GM19099 (cell line): ENCODE data around the gene CALM1.

Experiments
- POLR2A ChIP-seq: IDR thresholded peaks from 3 replicates; pipeline ENCODE4 v1.6.1; 2011; ENCODE audit warnings: low read depth; ENCODE audit not compliant: insufficient read length; ENCODE audit errors: extremely low read depth

CALM1 gene

DNA sequence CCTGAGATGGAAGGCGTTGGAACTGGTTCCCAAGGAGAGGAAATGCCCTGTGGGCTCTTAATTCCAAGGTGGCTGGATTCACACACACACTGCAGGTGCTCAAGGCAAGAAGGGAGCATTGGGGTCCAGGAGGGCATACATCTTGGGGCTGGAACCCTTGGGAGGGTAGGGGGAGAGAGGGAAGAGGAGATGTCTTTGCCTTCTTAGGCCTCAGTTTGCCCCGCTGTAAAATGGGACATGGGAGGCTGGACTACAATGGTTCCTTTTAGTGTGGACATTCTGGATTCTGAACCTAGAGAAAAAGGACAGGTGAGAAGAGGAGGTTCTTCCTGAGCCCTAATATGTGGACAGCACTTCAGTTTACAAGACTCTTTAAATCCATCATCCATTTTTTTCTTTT, 43.8 kb downstream of the CALM1 start:
- TF ChIP-seq POLR2A = no peak

DNA sequence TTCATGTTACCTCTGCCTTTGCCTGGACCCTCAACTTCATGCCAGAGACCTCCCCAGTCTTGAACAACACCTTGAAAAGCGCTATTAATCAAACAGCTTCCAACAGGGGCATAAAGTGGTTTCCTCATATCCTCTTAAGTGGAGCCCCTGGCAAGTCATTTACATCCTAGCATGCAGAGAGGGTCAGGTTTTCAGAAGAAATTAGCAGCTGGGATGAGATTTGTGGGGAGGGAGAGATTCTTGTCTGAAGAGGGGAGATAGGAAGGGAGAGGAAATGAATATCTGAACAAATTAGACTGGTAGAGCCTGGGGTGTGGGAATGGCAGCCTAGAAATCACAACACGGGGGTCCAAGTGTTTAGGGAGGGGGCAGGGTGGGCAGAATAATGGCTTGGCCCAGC, 45.6 kb downstream of the CALM1 start:
- TF ChIP-seq POLR2A = no peak

DNA sequence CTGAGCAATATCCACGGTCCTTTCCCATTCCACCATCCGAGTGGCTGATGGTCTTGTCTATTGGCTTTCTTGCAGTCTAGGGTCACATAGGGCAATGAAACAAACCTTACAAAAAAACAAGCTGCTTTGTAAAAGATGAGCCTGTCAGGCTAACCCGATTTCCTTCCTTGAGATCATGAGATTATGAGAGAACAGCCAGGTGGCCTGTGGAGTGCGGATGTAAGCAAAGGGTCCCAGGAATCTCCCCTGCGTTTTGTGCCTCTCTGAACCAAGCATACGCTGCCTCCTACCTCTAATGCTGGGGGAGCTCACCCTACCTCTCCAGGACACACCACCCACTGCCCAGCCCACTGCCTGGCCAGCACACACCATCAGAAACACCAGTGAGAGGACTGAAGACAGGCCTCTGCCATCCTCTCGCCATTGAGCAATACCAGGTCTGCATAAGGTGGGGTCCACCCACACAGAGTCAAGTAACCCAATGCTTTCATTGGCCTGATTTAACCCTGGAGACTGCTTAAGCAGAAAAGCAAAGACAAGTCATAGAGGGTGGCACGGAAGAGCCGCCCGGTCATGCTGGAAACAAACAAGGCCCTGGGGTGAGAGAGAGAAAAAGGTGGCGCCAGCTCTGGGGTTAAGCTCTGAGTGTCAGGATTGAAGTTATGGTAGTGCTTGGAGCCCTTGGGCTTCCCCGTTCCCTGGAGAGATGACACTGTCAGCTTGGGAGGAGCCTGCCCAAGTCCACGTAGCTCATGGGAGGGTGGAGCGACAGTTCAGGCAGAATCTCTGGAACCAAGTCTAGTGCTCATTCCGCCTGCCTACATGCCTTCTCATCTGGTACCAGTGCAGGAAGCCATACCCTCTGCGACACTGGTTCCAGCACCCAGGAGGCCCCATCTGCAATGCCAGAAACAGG, 46.6 kb downstream of the CALM1 start:
- TF ChIP-seq POLR2A = no peak

DNA sequence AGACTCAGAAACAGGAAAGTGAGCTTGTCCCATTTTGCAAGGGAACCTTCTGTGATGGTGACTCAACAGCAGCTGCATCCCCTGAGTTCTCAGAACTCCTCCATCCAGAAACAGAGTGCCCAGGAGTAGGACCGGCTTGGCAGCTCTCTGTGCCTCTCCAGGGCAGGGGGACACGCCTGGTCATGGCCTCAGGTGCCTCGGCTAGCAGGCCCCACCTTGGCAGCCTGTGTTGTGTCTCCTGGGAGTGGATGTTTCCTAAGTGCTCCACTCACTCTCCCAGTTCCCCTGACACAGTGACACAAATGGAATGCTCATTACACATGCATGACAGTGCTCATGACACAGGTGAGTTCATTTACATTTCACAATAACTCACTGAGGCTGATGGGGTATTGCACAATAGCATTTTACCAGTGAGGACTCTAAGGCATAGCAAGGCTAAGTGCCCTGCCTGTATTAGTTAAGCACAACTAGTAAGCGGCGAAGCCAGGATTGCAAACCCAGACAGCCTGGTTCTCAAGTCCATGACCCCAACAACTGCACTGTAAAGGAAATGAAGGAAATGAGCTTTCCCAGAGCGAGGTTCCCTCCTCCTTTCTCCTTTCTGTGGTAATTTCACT, 47.4 kb downstream of the CALM1 start:
- TF ChIP-seq POLR2A = no peak

DNA sequence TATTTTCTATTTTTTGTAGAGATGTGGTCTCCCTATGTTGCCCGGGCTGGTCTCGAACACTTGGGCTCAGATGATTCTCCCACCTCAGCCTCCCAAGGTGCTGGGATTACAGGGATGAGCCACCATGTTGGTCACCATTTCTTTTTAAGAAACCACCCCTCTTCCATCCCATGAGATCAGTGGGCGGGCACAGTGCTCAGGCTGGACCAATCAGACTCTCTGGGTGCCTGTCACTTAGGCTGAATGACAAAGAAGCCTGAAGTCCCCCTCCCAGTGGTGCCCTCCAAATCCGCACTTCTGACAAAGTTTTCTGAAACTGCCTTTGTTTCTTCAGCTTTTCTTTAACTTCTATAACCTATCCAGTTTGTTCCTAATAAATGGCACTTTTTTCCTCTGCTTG, 48.2 kb downstream of the CALM1 start:
- TF ChIP-seq POLR2A = no peak

DNA sequence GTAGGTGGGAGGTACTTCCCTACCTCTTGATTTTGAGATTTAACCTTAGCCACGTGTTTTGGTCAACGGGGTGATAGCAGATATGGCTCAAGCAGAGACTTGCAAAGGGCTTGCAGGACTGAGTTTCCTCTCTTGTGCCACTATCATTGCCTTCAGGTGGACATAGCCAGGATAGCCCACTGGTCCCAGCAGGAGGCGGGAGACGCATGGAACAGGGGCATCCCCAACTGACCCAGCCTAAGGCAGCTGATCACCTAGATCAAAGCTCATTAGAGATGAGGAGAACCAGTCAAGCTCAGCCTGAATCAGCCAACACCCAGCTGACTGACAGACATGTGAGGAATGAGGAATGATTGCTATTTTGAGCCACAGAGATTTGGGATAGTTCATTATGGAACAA, 49.6 kb downstream of the CALM1 start:
- TF ChIP-seq POLR2A = no peak

DNA sequence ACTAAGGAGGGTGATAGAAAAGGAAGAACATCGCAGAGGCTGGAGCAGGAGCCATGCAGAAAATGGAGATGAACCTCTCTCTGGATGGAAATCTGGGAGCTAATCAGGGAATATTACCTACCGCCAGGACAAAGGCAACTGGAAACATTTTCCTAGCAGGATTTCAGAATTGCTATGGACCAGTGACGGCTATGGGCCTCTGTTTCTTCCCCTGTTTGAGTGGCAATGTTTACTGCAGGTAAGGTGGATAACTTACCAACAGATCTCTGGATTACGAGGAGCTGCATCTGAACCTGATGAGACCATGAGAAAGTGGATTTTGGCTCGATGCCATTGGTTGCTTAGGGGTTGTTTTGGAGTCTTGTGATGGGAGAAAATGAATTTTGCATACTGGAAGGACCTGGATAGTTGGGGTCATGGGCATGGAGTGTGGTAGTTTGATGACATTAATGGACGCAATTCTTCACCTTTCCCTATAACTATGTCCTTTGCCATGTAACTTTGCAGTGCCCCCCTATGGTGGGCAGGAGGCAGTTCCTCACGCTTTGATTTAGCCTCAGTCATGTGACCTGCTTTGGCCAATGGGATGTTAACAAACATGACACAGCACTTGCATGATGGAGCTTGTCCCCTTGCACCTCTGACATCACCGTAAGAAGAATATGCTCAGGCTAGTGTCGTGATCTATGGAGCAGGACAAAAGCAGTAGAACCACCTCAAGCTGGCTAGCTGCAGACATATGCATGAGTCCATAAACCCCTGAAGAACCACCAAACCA, 51.1 kb downstream of the CALM1 start:
- no peak for TF ChIP-seq POLR2A

DNA sequence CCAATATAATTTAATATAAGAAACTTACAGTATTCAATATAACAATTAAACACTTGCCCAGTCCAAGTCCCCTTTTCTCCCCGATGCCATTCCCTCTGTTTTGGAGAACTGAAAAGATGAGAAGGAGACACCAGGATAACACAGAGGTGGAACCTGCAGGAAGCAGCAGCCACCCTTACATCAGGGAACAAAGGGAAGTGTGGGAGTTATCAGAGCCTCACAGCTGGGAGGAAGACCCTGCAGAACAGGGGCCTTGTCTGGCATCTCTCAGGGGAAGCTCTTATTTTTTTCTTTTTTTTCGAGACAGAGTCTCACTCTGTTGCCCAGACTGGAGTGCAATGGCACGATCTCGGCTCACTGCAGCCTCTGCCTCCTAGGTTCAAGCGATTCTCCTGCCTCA, 52.6 kb downstream of the CALM1 start:
- TF ChIP-seq POLR2A = no peak

DNA sequence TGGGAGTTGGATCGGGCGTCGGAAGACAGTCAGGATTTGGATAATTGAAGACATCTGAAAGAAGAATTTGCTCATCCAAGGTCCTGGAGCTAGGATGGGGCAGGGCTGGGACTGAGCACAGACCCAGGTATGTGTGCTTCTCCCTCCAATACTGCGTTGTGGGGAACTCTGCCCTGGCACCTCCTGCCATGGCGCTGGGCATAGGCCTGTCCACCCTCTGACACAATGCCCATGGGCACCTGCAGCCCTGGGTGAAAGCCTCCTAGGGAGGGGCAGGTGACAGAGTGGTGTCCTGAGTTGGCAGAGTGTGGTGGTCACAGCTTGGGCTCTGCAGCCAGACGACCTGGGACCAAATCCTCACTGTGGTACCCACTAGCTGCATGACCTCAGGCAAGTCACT, 53.3 kb downstream of the CALM1 start:
- no peak for TF ChIP-seq POLR2A

DNA sequence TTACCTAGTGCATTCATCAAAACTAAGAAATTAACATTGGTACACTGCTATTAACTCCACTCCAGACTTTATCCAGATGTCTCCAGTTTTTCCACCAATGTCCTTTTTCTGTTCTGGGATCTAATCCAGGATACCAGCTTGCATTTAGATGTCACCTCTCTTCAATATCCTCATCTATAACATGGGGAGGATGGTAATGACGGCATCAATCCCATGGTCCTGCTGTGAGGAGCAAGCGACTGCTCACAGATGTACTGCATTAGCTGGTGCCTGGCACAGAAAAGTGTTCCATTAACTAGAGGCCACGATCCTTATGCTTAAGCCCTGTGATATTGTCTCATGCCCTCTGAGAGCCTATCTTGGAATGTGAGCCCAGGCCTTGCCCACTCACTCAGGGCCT, 53.8 kb downstream of the CALM1 start:
- TF ChIP-seq POLR2A = no peak

DNA sequence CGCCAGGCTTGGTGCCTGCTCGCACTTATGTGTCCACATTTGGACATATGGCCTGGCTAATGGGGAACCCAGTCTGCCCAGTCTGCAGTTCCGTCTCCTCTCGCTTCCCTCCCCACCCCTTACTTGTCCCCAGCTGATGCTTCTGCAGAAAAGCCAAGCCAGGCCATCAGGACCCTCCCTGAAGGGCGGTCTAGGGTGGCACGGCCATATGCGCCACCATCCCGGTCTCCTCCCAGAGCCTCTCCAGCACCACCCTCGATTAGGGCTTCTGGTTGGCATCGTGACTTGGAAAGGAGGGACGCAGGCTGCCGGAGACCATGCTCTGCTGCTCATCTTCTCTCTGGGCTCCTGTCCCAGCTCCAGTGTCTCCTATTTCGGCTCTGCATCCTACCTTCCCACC, 54.6 kb downstream of the CALM1 start:
- TF ChIP-seq POLR2A = no peak

DNA sequence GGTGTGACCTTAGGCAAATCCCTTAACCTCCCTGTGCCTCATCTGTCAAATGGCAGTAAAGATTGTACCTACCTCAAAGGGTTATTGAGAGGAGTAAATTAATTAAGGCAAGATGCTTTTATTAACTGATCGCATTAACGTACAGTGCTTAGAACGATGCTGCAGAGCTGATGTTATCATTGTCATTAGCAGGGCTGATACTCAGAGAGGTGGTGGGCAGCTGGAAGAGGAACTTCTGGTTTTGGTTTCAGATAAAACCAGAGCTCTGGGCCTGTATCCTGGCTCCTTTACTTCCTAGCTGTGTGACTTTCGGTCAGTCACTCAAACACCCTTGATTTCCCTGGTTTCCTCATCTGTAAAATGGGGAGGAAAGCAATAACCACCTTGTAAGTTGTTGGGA, 55.1 kb downstream of the CALM1 start:
- TF ChIP-seq POLR2A = no peak

DNA sequence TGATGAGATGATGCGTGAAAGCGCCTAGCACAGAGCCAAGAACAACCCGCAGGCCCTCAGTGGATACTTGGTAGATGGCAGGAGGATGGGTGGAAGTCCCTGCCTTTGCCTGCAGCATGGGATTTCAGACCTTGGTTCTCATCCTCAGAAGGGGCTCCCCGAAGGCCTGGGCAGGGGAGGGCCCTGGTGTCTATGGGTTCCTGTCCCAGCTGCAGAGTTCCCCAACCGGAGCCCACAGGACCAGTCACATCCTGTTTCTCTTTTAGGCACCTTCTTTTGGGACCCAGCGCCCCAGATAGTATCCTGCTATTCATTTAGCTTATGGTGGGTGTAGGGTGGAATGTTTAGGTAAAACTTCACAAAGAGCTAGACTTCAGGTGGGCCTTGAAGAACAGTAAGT, 55.5 kb downstream of the CALM1 start:
- no peak for TF ChIP-seq POLR2A

DNA sequence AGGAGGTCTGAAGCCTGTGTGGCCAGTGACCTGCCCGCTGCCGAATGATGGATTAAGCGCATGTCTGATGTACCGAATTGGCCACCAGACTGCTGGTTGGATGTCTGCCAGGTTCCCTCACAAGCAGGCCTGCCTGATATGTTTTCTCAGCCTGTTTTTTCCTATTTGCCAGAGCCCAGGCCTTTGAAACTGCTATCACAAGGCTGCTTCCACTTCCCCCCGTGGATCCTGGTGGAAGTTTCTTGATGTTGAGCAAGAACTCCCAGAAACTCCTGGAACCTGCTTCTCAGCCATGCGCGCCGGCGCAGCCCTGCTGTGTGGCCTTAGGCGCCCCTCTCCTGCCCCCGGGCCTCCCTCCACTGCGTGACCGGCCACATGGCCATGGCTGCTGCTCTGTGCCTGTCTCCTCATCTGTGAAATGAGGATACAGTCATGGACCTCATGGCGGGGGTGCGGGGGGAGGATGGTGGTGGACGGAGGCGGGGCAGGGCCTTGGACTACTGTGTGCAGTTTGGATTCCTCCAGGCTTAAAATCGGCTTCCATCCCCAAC, 56.6 kb downstream of the CALM1 start:
- TF ChIP-seq POLR2A = no peak
